BJ (cell line): ENCODE measurements around the gene LRRC14B. TPM values are rescaled to one million over a fixed set of nuclear protein-coding genes. Genes with fewer than 3 reads are reported as not detected.

Experiments
- CTCF ChIA-PET: fragments of 350-600 bp; formaldehyde crosslinking; extraction: SDS; loops from one replicate; lab custom pipeline; 2021; ENCODE audit warnings: antibody characterized with exemption, inconsistent platforms; lab: Yijun Ruan, JAX
- POLR2A ChIA-PET: fragments of 300-600 bp; sonication (Branson Sonifier 250); formaldehyde crosslinking; extraction: SDS; loops from one replicate; lab custom pipeline; 2021; ENCODE audit warnings: antibody characterized with exemption; lab: Charles Lee
- DNase-seq: peaks from one replicate; pipeline ENCODE4 v3.0.0-alpha.2; 2011; ENCODE audit warnings: low read depth
- H3K27me3 ChIP-seq: 2 replicates; pipeline ENCODE4 v1.6.0; 2011; ENCODE audit warnings: low read length; ENCODE audit not compliant: control insufficient read depth, insufficient read depth
- H3K36me3 ChIP-seq: 2 replicates; pipeline ENCODE4 v1.5.1; 2011; ENCODE audit warnings: low read length; ENCODE audit not compliant: control insufficient read depth, insufficient read depth
- H3K4me3 ChIP-seq: 2 replicates; pipeline ENCODE4 v1.5.1; 2011; ENCODE audit warnings: low read depth, mild to moderate bottlenecking, control low read depth, low read length
- CTCF ChIP-seq: IDR thresholded peaks from 2 replicates; pipeline ENCODE4 v1.5.1; 2011; ENCODE audit warnings: low read depth, mild to moderate bottlenecking, control low read depth, inconsistent platforms, low read length, moderate library complexity; ENCODE audit not compliant: insufficient read depth
- polyA plus RNA-seq: library from polyadenylated mRNA; depleted of rRNA; stranded (reverse); fragments of >200 nt; gene quantifications from 2 replicates; pipeline ENCODE4 v1.2.3, GENCODE V29; 2011

Gene LRRC14B
- polyA plus RNA-seq, 1 experiment, result not detected

- no peak for TF ChIP-seq CTCF
- DNase-seq, result no peak
- Histone ChIP-seq H3K36me3 (no peaks in the 10 kb centered on the region), H3K4me3 (no peak overlapping the region), H3K27me3 (no peaks in the 10 kb centered on the region)
- CTCF ChIA-PET, result no interaction called here
- POLR2A ChIA-PET, result no interaction called here
Observed at GRCh38 chr5:153256-153655, 38.0 kb upstream of the LRRC14B start.

- DNase-seq, result no peak
- Histone ChIP-seq H3K27me3 (no peaks in the 10 kb centered on the region), H3K4me3 (no peak overlapping the region), H3K36me3 (no peaks in the 10 kb centered on the region)
- ChIA-PET POLR2A (no interaction called here), CTCF (no interaction called here)
- no peak for TF ChIP-seq CTCF
Observed at GRCh38 chr5:154236-154635, 37.1 kb upstream of the LRRC14B start.

- ChIA-PET POLR2A (no interaction called here), CTCF (no interaction called here)
- no peaks in the 10 kb centered on the region for H3K36me3 ChIP-seq
- TF ChIP-seq CTCF, result no peak
- H3K4me3 ChIP-seq, result no peak overlapping the region
- H3K27me3 ChIP-seq, result no peaks in the 10 kb centered on the region
- no peak for DNase-seq
Observed at GRCh38 chr5:154826-155225, 36.5 kb upstream of the LRRC14B start.

GRCh38 chr5:155651-156410 is 35.5 kb upstream of the LRRC14B start:
- no peak for DNase-seq
- no peaks in the 10 kb centered on the region for H3K36me3 ChIP-seq
- POLR2A ChIA-PET, result no interaction called here
- no peaks in the 10 kb centered on the region for H3K27me3 ChIP-seq
- no peak for TF ChIP-seq CTCF
- CTCF ChIA-PET, result no interaction called here
- no peak overlapping the region for H3K4me3 ChIP-seq

- H3K27me3 ChIP-seq, result no peaks in the 10 kb centered on the region
- DNase-seq, result no peak
- no peak for TF ChIP-seq CTCF
- H3K36me3 ChIP-seq, result no peaks in the 10 kb centered on the region
- ChIA-PET POLR2A (no interaction called here), CTCF (interaction anchor here (0.7 kb wide), 1 partner anchor 12 kb away, joined by 3 read pairs; no protein-coding TSS in a partner anchor)
- H3K4me3 ChIP-seq, result no peak overlapping the region
Observed at GRCh38 chr5:156411-157072, 34.8 kb upstream of the LRRC14B start.
